Pancreas (tissue), 10 donors: Measurements from ENCODE around the gene EXOC7. TPM values are rescaled to one million over a fixed set of nuclear protein-coding genes. Genes with fewer than 3 reads are reported as not detected.
A peak's percentile ranks its signal among the peaks of the same experiment; 100 is the strongest.

Source experiments
- ATAC-seq, 4 donors: fragments of 200-7000 bp; cut with Tn5 transposase; one replicate each; pipeline versions ENCODE4 v1.8.0 to v1.9.1; 2020; ENCODE audit warnings: mild to moderate bottlenecking in 4 of 4, moderate library complexity in 4 of 4
- DNase-seq, 6 donors: peaks; one replicate each; pipeline ENCODE4 v3.0.0-alpha.2; 2020
- FAIRE-seq: peaks from 2 replicates; lab custom pipeline; 2012; peaks lifted over from hg19 to GRCh38; lab: Jason Lieb, UNC
- H3K27ac ChIP-seq, 4 donors: fragments of 200-600 bp; sonication (generic); 1 replicate in 3 of 4; 2 replicates in 1 of 4; pipeline versions ENCODE4 v1.5.0 to v1.8.0; 2020
- H3K27me3 ChIP-seq, 4 donors: fragments of 200-600 bp; one replicate each; pipeline ENCODE4 v1.8.0; 2021
- H3K36me3 ChIP-seq, 3 donors: fragments of 200-600 bp; sonication (generic) in 1 of 3; one replicate each; pipeline versions ENCODE4 v1.5.0 to v1.8.0; 2020 to 2021
- H3K4me1 ChIP-seq, 3 donors: fragments of 200-600 bp; one replicate each; pipeline ENCODE4 v1.8.0; 2021
- H3K4me3 ChIP-seq, 4 donors: fragments of 200-600 bp; sonication (generic) in 2 of 4; one replicate each; pipeline versions ENCODE4 v1.5.0 to v1.8.0; 2020 to 2021
- H3K9me3 ChIP-seq, 4 donors: fragments of 200-600 bp; one replicate each; pipeline ENCODE4 v1.8.0; 2021
- CTCF ChIP-seq, 4 donors: fragments of 200-600 bp; sonication (generic) in 3 of 4; IDR thresholded peaks; one replicate each; pipeline versions ENCODE4 v1.5.0 to v1.8.0; 2021; ENCODE audit warnings: antibody characterized with exemption in 4 of 4
- WGBS, 2 donors: extraction: QIAGEN DNeasy Blood & Tissue Kit; methylation state at CpG; one replicate each; pipeline ENCODE4 v1.1.7; 2013; 5-methylcytosine and 5-hydroxymethylcytosine counted together
- intact Hi-C, 3 donors: fragments of 100-400 bp; cut with DNase I; formaldehyde crosslinking; loops; one replicate each; pipeline versions ENCODE4 v1.11.1 to v1.14.2; 2022
- polyA plus RNA-seq, 2 donors: library from polyadenylated mRNA; stranded (reverse); fragments of 200-250 nt; gene quantifications; one replicate each; pipeline ENCODE4 v1.2.3, GENCODE V29; 2013
- total RNA-seq, 6 donors: library from RNA; stranded (reverse); fragmentation: NEBNext Ultra II Directional in 4 of 6; extraction: Animal tissue kit (Norgen Biotek cat#: 25700) in 4 of 6; gene quantifications; one replicate each; pipeline versions ENCODE4 v1.2.1 to v1.2.4, GENCODE V29; 2021 to 2023
- donor health status: healthy with polysubstance abuse.
- donor health status: DM: no; HTN: no; CAD: no; lungs with moderate emphysema.
- donor health status: DM: no; HTN: no; CAD: no.
- donor health status: control.
- donor health status: control.
- donor health status: Bipolar disorder and iron deficiency.
- donor health status: DM: yes; HTN: yes; CAD: no.
- donor health status: DM: no; HTN: no; CAD: no.
- donor health status: DM: no; HTN: no; CAD: no.
- donor health status: DM: yes; HTN: yes; CAD: no.

EXOC7 gene
- total and polyA plus RNA-seq, 8 donors = 38.4 to 103 (median 56.6) TPM

DNA sequence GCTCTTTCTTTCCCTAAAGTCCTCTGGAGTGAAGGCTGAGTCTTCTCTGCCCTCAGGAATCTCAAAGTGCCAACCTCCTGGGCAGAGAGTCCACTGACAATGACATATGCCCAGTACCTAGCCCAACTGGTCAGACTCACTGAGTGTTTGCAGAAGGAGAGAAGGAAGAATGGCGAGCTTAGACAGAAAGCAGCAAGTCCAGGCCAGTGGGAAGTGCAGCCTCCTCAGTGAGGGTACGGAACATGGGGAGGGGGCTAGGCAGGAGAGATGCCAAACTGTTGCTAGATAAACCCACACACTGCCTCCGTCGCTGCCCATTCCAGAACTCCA, 678 bp downstream of the EXOC7 start:
- Histone ChIP-seq H3K27me3 (no peaks in the 10 kb centered on the region), H3K27ac (peak overlapping the region in 1 of 4 donors; percentile 75), H3K36me3 (peaks cover 0 to 21% (median 3%) of the 10 kb centered on the region in 3 donors), H3K9me3 (no peaks in the 10 kb centered on the region), H3K4me1 (peaks cover 3 to 10% (median 6%) of the 10 kb centered on the region in 3 donors), H3K4me3 (peak overlapping the region; percentile 64 to 88 (median 79))
- peak in 3 of 4 donors; percentile 11 to 26 (median 20) for ATAC-seq
- 0% methylated on average over 4 of the region's 4 CpGs for WGBS, 2 donors
- intact Hi-C loops = no loop called here
- TF ChIP-seq CTCF (IDR thresholded peaks at IDR 0.05) = no peak
- no peak for DNase-seq
- FAIRE-seq = no peak

GRCh38 chr17:76097716-76098295, 5.8 kb downstream of the EXOC7 start:
- no peak for TF ChIP-seq CTCF (IDR thresholded peaks at IDR 0.05)
- WGBS, 2 donors = 92 to 96% methylated on average over 19 of the region's 19 CpGs
- H3K9me3 ChIP-seq = no peaks in the 10 kb centered on the region
- peak in 1 of 6 donors; percentile 50 for DNase-seq
- intact Hi-C loops = no loop called here
- H3K27ac ChIP-seq = no peak overlapping the region
- ATAC-seq = no peak
- H3K36me3 ChIP-seq = peaks cover 0 to 63% (median 10%) of the 10 kb centered on the region in 3 donors
- no peaks in the 10 kb centered on the region for H3K27me3 ChIP-seq
- no peak for FAIRE-seq
- peaks cover 3 to 6% (median 5%) of the 10 kb centered on the region in 3 donors for H3K4me1 ChIP-seq
- no peak overlapping the region for H3K4me3 ChIP-seq

DNA sequence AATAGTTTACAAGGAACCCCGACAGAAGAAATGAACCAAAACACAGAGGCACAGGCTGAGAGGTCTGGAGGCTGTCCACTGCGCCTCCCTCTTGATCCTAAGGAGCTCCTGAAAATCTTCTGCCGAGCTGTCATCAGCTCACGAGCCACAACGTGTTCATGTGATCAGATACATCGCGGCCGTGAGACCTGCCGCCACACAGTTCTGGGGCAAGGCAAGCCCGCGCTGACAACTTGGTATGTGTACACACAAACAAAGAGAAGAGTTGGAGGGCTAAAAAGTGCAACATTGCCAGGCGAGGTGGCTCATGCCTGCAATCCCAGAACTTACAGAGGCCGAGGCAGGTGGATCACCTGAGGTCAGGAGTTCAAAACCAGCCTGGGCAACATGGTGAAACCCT, 7.6 kb downstream of the EXOC7 start:
- ATAC-seq = no peak
- no peak for TF ChIP-seq CTCF (IDR thresholded peaks at IDR 0.05)
- no peaks in the 10 kb centered on the region for H3K27me3 ChIP-seq
- H3K36me3 ChIP-seq = peaks cover 0 to 60% (median 10%) of the 10 kb centered on the region in 3 donors
- H3K4me1 ChIP-seq = no peaks in the 10 kb centered on the region
- WGBS, 2 donors = 83 to 90% methylated on average over 13 of the region's 13 CpGs
- H3K9me3 ChIP-seq = no peaks in the 10 kb centered on the region
- intact Hi-C loops = no loop called here
- no peak for FAIRE-seq
- DNase-seq = no peak
- no peak overlapping the region for H3K4me3 ChIP-seq
- no peak overlapping the region for H3K27ac ChIP-seq

GRCh38 chr17:76094046-76094445, 9.5 kb downstream of the EXOC7 start:
- TF ChIP-seq CTCF (IDR thresholded peaks at IDR 0.05) = no peak
- Histone ChIP-seq H3K9me3 (no peaks in the 10 kb centered on the region), H3K4me3 (no peak overlapping the region), H3K27me3 (no peaks in the 10 kb centered on the region), H3K36me3 (peaks cover 0 to 60% (median 18%) of the 10 kb centered on the region in 3 donors), H3K4me1 (no peaks in the 10 kb centered on the region), H3K27ac (no peak overlapping the region)
- ATAC-seq (no peak), DNase-seq (no peak), FAIRE-seq (no peak)
- 88 to 92% methylated on average over 11 of the region's 11 CpGs for WGBS, 2 donors
- intact Hi-C loops = no loop called here
